ENCODE results near the gene THRAP3.

The THRAP3 gene

GRCh38 chr1:36349839-36350238, 125.6 kb downstream of the THRAP3 start:
- H3K4me3 ChIP-seq (ENCODE audit: control insufficient read depth, low read depth, low read length), result no peak overlapping the region
- TF ChIP-seq CTCF (IDR thresholded peaks at IDR 0.05; ENCODE audit: control insufficient read depth, insufficient read depth, low read depth, low read length, missing control alignments), result no peak
- no peak for DNase-seq (ENCODE audit: low read depth)

GRCh38 chr1:36350659-36351226, 126.5 kb downstream of the THRAP3 start:
- DNase-seq (ENCODE audit: low read depth), result no peak
- H3K4me3 ChIP-seq (ENCODE audit: control insufficient read depth, low read depth, low read length), result no peak overlapping the region
- TF ChIP-seq CTCF (IDR thresholded peaks at IDR 0.05; ENCODE audit: control insufficient read depth, insufficient read depth, low read depth, low read length, missing control alignments), result no peak

- no peak for DNase-seq (ENCODE audit: low read depth)
- no peak overlapping the region for H3K4me3 ChIP-seq (ENCODE audit: control insufficient read depth, low read depth, low read length)
- TF ChIP-seq CTCF (IDR thresholded peaks at IDR 0.05; ENCODE audit: control insufficient read depth, insufficient read depth, low read depth, low read length, missing control alignments), result no peak
Measured at GRCh38 chr1:36351227-36351977, 127.2 kb downstream of the THRAP3 start.

GRCh38 chr1:36352125-36352909, 128.1 kb downstream of the THRAP3 start:
- H3K4me3 ChIP-seq (ENCODE audit: control insufficient read depth, low read depth, low read length), result no peak overlapping the region
- TF ChIP-seq CTCF (IDR thresholded peaks at IDR 0.05; ENCODE audit: control insufficient read depth, insufficient read depth, low read depth, low read length, missing control alignments), result peak; percentile 28

GRCh38 chr1:36352910-36353878, 129.0 kb downstream of the THRAP3 start:
- no peak for TF ChIP-seq CTCF (IDR thresholded peaks at IDR 0.05; ENCODE audit: control insufficient read depth, insufficient read depth, low read depth, low read length, missing control alignments)
- no peak overlapping the region for H3K4me3 ChIP-seq (ENCODE audit: control insufficient read depth, low read depth, low read length)
- no peak for DNase-seq (ENCODE audit: low read depth)

More at GRCh38 chr1:36352125-36352909, 128.1 kb downstream of the THRAP3 start:
- no peak for DNase-seq (ENCODE audit: low read depth)

GRCh38 chr1:36354486-36354885, 130.2 kb downstream of the THRAP3 start:
- no peak for TF ChIP-seq CTCF (IDR thresholded peaks at IDR 0.05; ENCODE audit: control insufficient read depth, insufficient read depth, low read depth, low read length, missing control alignments)
- no peak for DNase-seq (ENCODE audit: low read depth)
- no peak overlapping the region for H3K4me3 ChIP-seq (ENCODE audit: control insufficient read depth, low read depth, low read length)
